IMR-90 (cell line): ENCODE results near the gene KBTBD6. TPM values are rescaled to one million over a fixed set of nuclear protein-coding genes. Genes with fewer than 3 reads are reported as not detected.
A peak's percentile ranks its signal among the peaks of the same experiment; 100 is the strongest.

Experiments used
- ATAC-seq: fragments of 200-7000 bp; cut with Tn5 transposase; 2 replicates; pipeline ENCODE4 v1.9.1; 2020; ENCODE audit warnings: low read depth, mild to moderate bottlenecking, moderate library complexity
- BruUV-seq: library from RNA; stranded (reverse); fragments of 400-500 nt; replicated peaks from 2 replicates; lab custom pipeline; 2021; lab: Mats Ljungman, UMichigan
- CTCF ChIA-PET: fragments of 300-600 bp; formaldehyde crosslinking; extraction: SDS; loops from one replicate; lab custom pipeline; 2021; ENCODE audit warnings: antibody characterized with exemption; lab: Yijun Ruan, JAX
- POLR2A ChIA-PET: fragments of 300-600 bp; sonication (Branson Sonifier 250); formaldehyde crosslinking; loops from one replicate; lab custom pipeline; 2022; ENCODE audit warnings: antibody characterized with exemption; ENCODE audit not compliant: unreplicated experiment; lab: Charles Lee
- DNase-seq: peaks from one replicate; pipeline ENCODE4 v3.0.0; 2013
- H2AFZ ChIP-seq: replicated peaks from 2 replicates; pipeline ENCODE3; 2013; ENCODE audit warnings: low read length, mild to moderate bottlenecking; ENCODE audit not compliant: poor library complexity
- H2AK5ac ChIP-seq: 2 replicates; pipeline ENCODE4 v1.6.1; 2013; ENCODE audit warnings: low read depth, low read length, inconsistent platforms
- H2AK9ac ChIP-seq: replicated peaks from 2 replicates; pipeline ENCODE3; 2013; ENCODE audit warnings: mild to moderate bottlenecking, low read depth, low read length, moderate library complexity; ENCODE audit not compliant: poor library complexity
- H2BK120ac ChIP-seq: 2 replicates; pipeline ENCODE4 v1.6.1; 2013; ENCODE audit warnings: low read depth, low read length, inconsistent platforms
- H2BK15ac ChIP-seq: 3 replicates; pipeline ENCODE4 v1.6.1; 2013; ENCODE audit warnings: low read depth, low read length, inconsistent platforms
- H2BK20ac ChIP-seq: 2 replicates; pipeline ENCODE4 v1.6.1; 2013; ENCODE audit warnings: low read depth, mild to moderate bottlenecking, inconsistent platforms, low read length, moderate library complexity
- H2BK5ac ChIP-seq: 2 replicates; pipeline ENCODE4 v1.6.1; 2013; ENCODE audit warnings: mild to moderate bottlenecking, low read depth, low read length, inconsistent platforms; ENCODE audit not compliant: poor library complexity, severe bottlenecking
- H3K14ac ChIP-seq: replicated peaks from 2 replicates; pipeline ENCODE4 v1.6.1; 2013; ENCODE audit warnings: low read depth, low read length, inconsistent platforms
- H3K18ac ChIP-seq: 2 replicates; pipeline ENCODE4 v1.6.1; 2013; ENCODE audit warnings: low read depth, low read length, control low read depth
- H3K23ac ChIP-seq: 2 replicates; pipeline ENCODE4 v1.6.1; 2013; ENCODE audit warnings: low read depth, low read length, inconsistent platforms
- H3K27ac ChIP-seq: 2 replicates; pipeline ENCODE4 v1.5.1; 2013; ENCODE audit warnings: mild to moderate bottlenecking, control low read depth, low read length; ENCODE audit not compliant: insufficient read depth
- H3K27me3 ChIP-seq: 2 replicates; pipeline ENCODE4 v1.6.1; 2013; ENCODE audit warnings: low read length; ENCODE audit not compliant: control insufficient read depth, insufficient read depth
- H3K36me3 ChIP-seq: 2 replicates; pipeline ENCODE4 v1.6.1; 2013; ENCODE audit warnings: low read length, mixed read lengths; ENCODE audit not compliant: control insufficient read depth, insufficient read depth
- H3K4ac ChIP-seq: 2 replicates; pipeline ENCODE4 v1.6.1; 2013; ENCODE audit warnings: low read depth, low read length, inconsistent platforms
- H3K4me1 ChIP-seq: 2 replicates; pipeline ENCODE4 v1.6.1; 2013; ENCODE audit warnings: low read length, mixed read lengths; ENCODE audit not compliant: control insufficient read depth, insufficient read depth
- H3K4me2 ChIP-seq: 2 replicates; pipeline ENCODE4 v1.6.1; 2013; ENCODE audit warnings: low read depth, mild to moderate bottlenecking, control low read depth, low read length, moderate library complexity
- H3K4me3 ChIP-seq: 2 replicates; pipeline ENCODE4 v1.5.1; 2013; ENCODE audit warnings: low read depth, mild to moderate bottlenecking, control low read depth, low read length, moderate library complexity; ENCODE audit not compliant: insufficient read depth
- H3K56ac ChIP-seq: 2 replicates; pipeline ENCODE4 v1.6.1; 2013; ENCODE audit warnings: low read length, inconsistent platforms; ENCODE audit not compliant: insufficient read depth; ENCODE audit errors: extremely low read depth
- H3K79me1 ChIP-seq, 2 experiments: 2 replicates each; pipeline ENCODE4 v1.6.1; 2013; ENCODE audit warnings: low read length in 2 of 2, inconsistent platforms in 1 of 2, low read depth in 1 of 2
- H3K9ac ChIP-seq: 2 replicates; pipeline ENCODE4 v1.6.1; 2013; ENCODE audit warnings: low read depth, low read length, control low read depth
- H3K9me1 ChIP-seq: 2 replicates; pipeline ENCODE4 v1.6.1; 2013; ENCODE audit warnings: low read length, inconsistent platforms; ENCODE audit not compliant: insufficient read depth
- H3K9me3 ChIP-seq: 2 replicates; pipeline ENCODE4 v1.6.1; 2013; ENCODE audit warnings: low read length; ENCODE audit not compliant: control insufficient read depth, insufficient read depth
- H4K20me1 ChIP-seq: 2 replicates; pipeline ENCODE4 v1.6.1; 2013; ENCODE audit warnings: low read length, inconsistent platforms; ENCODE audit not compliant: insufficient read depth
- H4K5ac ChIP-seq: 2 replicates; pipeline ENCODE4 v1.6.1; 2013; ENCODE audit warnings: mild to moderate bottlenecking, low read depth, low read length, control low read depth
- H4K8ac ChIP-seq, 2 experiments: 2 replicates each; pipeline ENCODE4 v1.6.1; 2013; ENCODE audit warnings: low read depth in 2 of 2, low read length in 2 of 2, control low read depth in 1 of 2, inconsistent platforms in 1 of 2
- H4K91ac ChIP-seq: 2 replicates; pipeline ENCODE4 v1.6.1; 2013; ENCODE audit warnings: low read depth, low read length, inconsistent platforms; ENCODE audit not compliant: insufficient read depth
- CTCF ChIP-seq: conservative IDR thresholded peaks from 2 replicates; pipeline ENCODE4 v1.5.1; 2012; ENCODE audit warnings: mild to moderate bottlenecking, low read depth, low read length, improper control_type of control experiment
- MAFK ChIP-seq: IDR thresholded peaks from 2 replicates; pipeline ENCODE4 v1.6.1; 2012; ENCODE audit warnings: low read depth, low read length, improper control_type of control experiment
- dilution Hi-C: fragments of 300-500 bp; cut with HindIII; formaldehyde crosslinking; loops from one replicate; pipeline ENCODE4 v1.14.3; 2018; ENCODE audit warnings: low sequenced_read_pairs; ENCODE audit not compliant: unreplicated experiment
- in situ Hi-C: fragments of 300-500 bp; cut with MboI; formaldehyde crosslinking; loops from 3 replicates; pipeline ENCODE4 v1.14.3; 2019; ENCODE audit warnings: low sequenced_read_pairs, inconsistent platforms, mixed read lengths
- intact Hi-C: fragments of 100-400 bp; cut with micrococcal nuclease; formaldehyde crosslinking; loops from 2 replicates; pipeline ENCODE4 v1.10.0; 2022
- polyA plus RNA-seq, 3 experiments: library from polyadenylated mRNA; depleted of rRNA; stranded (reverse); fragments of >200 nt; gene quantifications; 2 replicates each; pipeline ENCODE4 v1.2.3, GENCODE V29; 2012; ENCODE audit warnings: low replicate concordance in 1 of 3
- total RNA-seq: library from RNA; depleted of rRNA; stranded (reverse); fragments of >200 nt; gene quantifications from 2 replicates; pipeline ENCODE4 v1.2.3, GENCODE V29; 2012

The KBTBD6 gene
- total and polyA plus RNA-seq, 2 of the 4 experiments (the other 2 are of a cell fraction) = 3.6 to 14.7 TPM

GRCh38 chr13:41154042-41154441 is 21.4 kb upstream of the KBTBD6 start:
- Histone ChIP-seq H2BK20ac (no peak overlapping the region), H3K4me3 (no peak overlapping the region), H3K18ac (no peak overlapping the region), H3K9ac (no peak overlapping the region), H3K79me1 (no peaks in the 10 kb centered on the region), H2BK120ac (no peak overlapping the region), H3K4me1 (no peaks in the 10 kb centered on the region), H3K56ac (no peak overlapping the region), H3K36me3 (no peaks in the 10 kb centered on the region), H3K4ac (no peak overlapping the region), H2AK9ac (no peak overlapping the region), H3K9me1 (no peaks in the 10 kb centered on the region), H3K4me2 (no peak overlapping the region), H3K14ac (no peak overlapping the region), H3K9me3 (peaks cover 27% of the 10 kb centered on the region), H2AFZ (no peak overlapping the region), H3K23ac (no peak overlapping the region), H4K91ac (no peak overlapping the region), H2BK5ac (no peak overlapping the region), H4K20me1 (no peaks in the 10 kb centered on the region), H2AK5ac (no peak overlapping the region), H4K5ac (no peak overlapping the region), H4K8ac (no peak overlapping the region), H2BK15ac (no peak overlapping the region), H3K27ac (no peak overlapping the region), H3K27me3 (no peaks in the 10 kb centered on the region)
- POLR2A ChIA-PET = no interaction called here
- in situ Hi-C loops (no loop called here), dilution Hi-C loops (no loop called here), intact Hi-C loops (loop anchor here (2.0 kb wide), 1 partner anchor 15 kb away; no protein-coding TSS in a partner anchor)
- ATAC-seq (no peak), DNase-seq (no peak)
- CTCF ChIA-PET = interaction anchor here (0.6 to 0.7 kb wide), 2 partner anchors 34 to 78 kb away, joined by 3 to 4 read pairs; no protein-coding TSS in a partner anchor
- peak; percentile 75 for TF ChIP-seq MAFK
- no peak for TF ChIP-seq CTCF
- no TSS peak for BruUV-seq
